Fibroblast of lung (primary cell): ENCODE results near the gene EEF1AKMT3.

Experiments
- CTCF ChIP-seq, 2 donors: IDR thresholded peaks in 1 of 2; conservative IDR thresholded peaks in 1 of 2; 1 replicate in 1 of 2; 2 replicates in 1 of 2; pipeline ENCODE4 v1.5.1; 2011 to 2012; ENCODE audit warnings: low read length in 2 of 2, control low read depth in 1 of 2, inconsistent platforms in 1 of 2, low read depth in 1 of 2, mild to moderate bottlenecking in 1 of 2
- EZH2 ChIP-seq: IDR thresholded peaks from 2 replicates; pipeline ENCODE4 v1.5.1; 2012; ENCODE audit warnings: low read length, control low read depth, mild to moderate bottlenecking; ENCODE audit errors: missing control alignments

- TF ChIP-seq CTCF (conservative IDR thresholded peaks at IDR 0.05 in 1 of 2, IDR thresholded peaks at IDR 0.05 in 1 of 2; ENCODE audit: low read depth in 1 of 2, low read length in 2 of 2) (no peak), EZH2 (no peak)
Measured at GRCh38 chr12:57725851-57726150, 46.6 kb upstream of the EEF1AKMT3 start.
